Loucy (cell line): ENCODE measurements around the gene MAML2.

Experiments used
- H2AFZ ChIP-seq: fragments of 200-600 bp; sonication (generic); 2 replicates; pipeline ENCODE4 v1.6.0; 2016; ENCODE audit warnings: antibody characterized with exemption, mild to moderate bottlenecking, low read length, moderate library complexity
- H3F3A ChIP-seq: fragments of 200-600 bp; 2 replicates; pipeline ENCODE4 v1.6.0; 2016; ENCODE audit warnings: antibody characterized with exemption, low read depth, mild to moderate bottlenecking
- H3K27me3 ChIP-seq: fragments of 200-600 bp; sonication (generic); 2 replicates; pipeline ENCODE4 v1.6.1; 2014; ENCODE audit warnings: low read length, mild to moderate bottlenecking; ENCODE audit not compliant: insufficient read depth, poor library complexity, severe bottlenecking
- H3K36me3 ChIP-seq: fragments of 200-600 bp; sonication (generic); 2 replicates; pipeline ENCODE4 v1.6.1; 2016; ENCODE audit warnings: low read length; ENCODE audit not compliant: insufficient read depth
- H3K4me1 ChIP-seq: fragments of 200-600 bp; sonication (generic); 2 replicates; pipeline ENCODE4 v1.5.1; 2014; ENCODE audit warnings: low read length, mild to moderate bottlenecking; ENCODE audit not compliant: insufficient read depth, poor library complexity, severe bottlenecking
- H3K4me2 ChIP-seq: fragments of 200-600 bp; sonication (generic); 2 replicates; pipeline ENCODE4 v1.6.0; 2014; ENCODE audit warnings: antibody characterized with exemption, low read length, low read depth, mild to moderate bottlenecking; ENCODE audit not compliant: poor library complexity, severe bottlenecking
- H3K4me3 ChIP-seq: fragments of 200-600 bp; sonication (generic); 2 replicates; pipeline ENCODE4 v1.5.1; 2014; ENCODE audit warnings: low read length, mild to moderate bottlenecking, mixed read lengths; ENCODE audit not compliant: poor library complexity, severe bottlenecking
- H3K79me2 ChIP-seq: fragments of 200-600 bp; sonication (generic); 2 replicates; pipeline ENCODE4 v1.6.1; 2014; ENCODE audit warnings: low read length; ENCODE audit not compliant: insufficient read depth
- H3K9ac ChIP-seq: fragments of 200-600 bp; sonication (generic); 2 replicates; pipeline ENCODE4 v1.6.0; 2014; ENCODE audit warnings: mild to moderate bottlenecking, low read depth, low read length, moderate library complexity; ENCODE audit not compliant: poor library complexity, severe bottlenecking
- H3K9me2 ChIP-seq: fragments of 200-600 bp; sonication (generic); replicated peaks from 2 replicates; pipeline ENCODE4 v1.6.1; 2016; ENCODE audit warnings: low read depth, low read length, mixed read lengths
- H3K9me3 ChIP-seq: fragments of 200-600 bp; sonication (generic); 2 replicates; pipeline ENCODE4 v1.6.1; 2014; ENCODE audit warnings: mild to moderate bottlenecking, antibody characterized with exemption, low read length, low read depth; ENCODE audit not compliant: insufficient read depth
- H4K20me1 ChIP-seq: fragments of 200-600 bp; sonication (generic); 2 replicates; pipeline ENCODE4 v1.6.0; 2014; ENCODE audit warnings: antibody characterized with exemption, low read length, mild to moderate bottlenecking; ENCODE audit not compliant: insufficient read depth, poor library complexity, severe bottlenecking
- EZH2phosphoT487 ChIP-seq: fragments of 200-600 bp; IDR thresholded peaks from 2 replicates; pipeline ENCODE4 v1.6.1; 2018; ENCODE audit warnings: antibody characterized with exemption, mild to moderate bottlenecking, moderate library complexity, borderline replicate concordance
- TF ChIP-seq, protein P1 (sequence below): fragments of 200-600 bp; sonication (generic); conservative IDR thresholded peaks from 2 replicates; pipeline ENCODE4 v1.5.1; 2014; ENCODE audit warnings: mild to moderate bottlenecking, antibody characterized with exemption, low read length

MAML2 gene

DNA sequence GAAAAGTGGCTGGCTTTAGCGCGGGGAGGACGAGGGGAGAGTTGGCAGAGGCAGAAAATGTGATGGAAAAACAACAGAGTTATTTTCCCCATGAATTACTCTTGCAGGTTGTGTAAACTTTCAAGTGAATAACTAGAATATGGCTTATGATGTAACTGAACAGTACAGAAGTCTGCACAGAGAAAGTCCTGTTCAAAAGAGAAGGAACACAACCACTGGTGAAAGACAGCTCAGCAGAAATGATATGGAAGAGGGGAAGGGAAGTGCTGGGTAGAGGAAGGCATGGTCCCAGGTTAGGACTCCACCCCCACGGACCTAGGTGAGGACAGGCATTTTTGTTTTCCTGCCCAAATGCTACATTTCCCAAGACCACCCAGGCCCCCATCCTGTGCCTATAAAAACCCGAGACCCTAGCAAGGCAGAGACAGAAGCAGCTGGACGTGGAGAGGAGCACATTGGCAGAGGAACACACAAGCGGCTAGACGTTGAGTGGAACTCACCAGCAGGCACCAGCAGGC is 77.7 kb downstream of the MAML2 start:
- H4K20me1 ChIP-seq, result no peaks in the 10 kb centered on the region
- H3K36me3 ChIP-seq, result no peaks in the 10 kb centered on the region
- no peaks in the 10 kb centered on the region for H3K9me2 ChIP-seq
- H3K79me2 ChIP-seq, result no peaks in the 10 kb centered on the region
- H3K27me3 ChIP-seq, result no peaks in the 10 kb centered on the region
- no peaks in the 10 kb centered on the region for H3K9me3 ChIP-seq
- no peak overlapping the region for H3K4me3 ChIP-seq
- TF ChIP-seq, protein P1, sequence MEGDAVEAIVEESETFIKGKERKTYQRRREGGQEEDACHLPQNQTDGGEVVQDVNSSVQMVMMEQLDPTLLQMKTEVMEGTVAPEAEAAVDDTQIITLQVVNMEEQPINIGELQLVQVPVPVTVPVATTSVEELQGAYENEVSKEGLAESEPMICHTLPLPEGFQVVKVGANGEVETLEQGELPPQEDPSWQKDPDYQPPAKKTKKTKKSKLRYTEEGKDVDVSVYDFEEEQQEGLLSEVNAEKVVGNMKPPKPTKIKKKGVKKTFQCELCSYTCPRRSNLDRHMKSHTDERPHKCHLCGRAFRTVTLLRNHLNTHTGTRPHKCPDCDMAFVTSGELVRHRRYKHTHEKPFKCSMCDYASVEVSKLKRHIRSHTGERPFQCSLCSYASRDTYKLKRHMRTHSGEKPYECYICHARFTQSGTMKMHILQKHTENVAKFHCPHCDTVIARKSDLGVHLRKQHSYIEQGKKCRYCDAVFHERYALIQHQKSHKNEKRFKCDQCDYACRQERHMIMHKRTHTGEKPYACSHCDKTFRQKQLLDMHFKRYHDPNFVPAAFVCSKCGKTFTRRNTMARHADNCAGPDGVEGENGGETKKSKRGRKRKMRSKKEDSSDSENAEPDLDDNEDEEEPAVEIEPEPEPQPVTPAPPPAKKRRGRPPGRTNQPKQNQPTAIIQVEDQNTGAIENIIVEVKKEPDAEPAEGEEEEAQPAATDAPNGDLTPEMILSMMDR, result no peak
- TF ChIP-seq EZH2phosphoT487, result no peak
- no peak overlapping the region for H3K4me2 ChIP-seq
- no peak overlapping the region for H2AFZ ChIP-seq
- H3F3A ChIP-seq, result no peaks in the 10 kb centered on the region
- no peak overlapping the region for H3K9ac ChIP-seq
- peaks cover under 1% of the 10 kb centered on the region for H3K4me1 ChIP-seq

DNA sequence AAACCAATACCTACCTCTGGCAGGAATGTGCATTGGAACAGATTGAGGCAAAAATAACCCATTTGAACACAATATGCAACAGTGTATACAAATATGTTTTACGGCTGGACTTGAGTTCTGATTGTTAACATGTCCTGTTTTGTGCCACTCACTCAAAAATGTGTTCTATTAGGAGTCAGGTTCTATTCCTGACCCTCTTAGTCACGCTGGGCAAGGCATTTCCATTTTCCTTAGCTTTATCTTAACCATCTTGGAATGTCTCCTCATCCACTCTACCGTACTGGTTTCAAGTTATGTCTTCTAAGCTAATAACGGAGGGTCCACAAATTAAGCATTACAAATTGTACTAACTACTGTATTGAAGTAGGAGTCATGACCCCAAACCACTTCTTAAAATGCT is 78.6 kb downstream of the MAML2 start:
- Histone ChIP-seq H4K20me1 (no peaks in the 10 kb centered on the region), H3K36me3 (no peaks in the 10 kb centered on the region), H3K9ac (no peak overlapping the region), H3K9me2 (no peaks in the 10 kb centered on the region), H3K79me2 (no peaks in the 10 kb centered on the region), H3K4me2 (no peak overlapping the region), H3K4me3 (no peak overlapping the region), H3K27me3 (no peaks in the 10 kb centered on the region), H3K9me3 (no peaks in the 10 kb centered on the region), H3F3A (no peaks in the 10 kb centered on the region), H3K4me1 (peaks cover 6% of the 10 kb centered on the region), H2AFZ (no peak overlapping the region)
- TF ChIP-seq EZH2phosphoT487, result no peak
- TF ChIP-seq, protein P1, result no peak

DNA sequence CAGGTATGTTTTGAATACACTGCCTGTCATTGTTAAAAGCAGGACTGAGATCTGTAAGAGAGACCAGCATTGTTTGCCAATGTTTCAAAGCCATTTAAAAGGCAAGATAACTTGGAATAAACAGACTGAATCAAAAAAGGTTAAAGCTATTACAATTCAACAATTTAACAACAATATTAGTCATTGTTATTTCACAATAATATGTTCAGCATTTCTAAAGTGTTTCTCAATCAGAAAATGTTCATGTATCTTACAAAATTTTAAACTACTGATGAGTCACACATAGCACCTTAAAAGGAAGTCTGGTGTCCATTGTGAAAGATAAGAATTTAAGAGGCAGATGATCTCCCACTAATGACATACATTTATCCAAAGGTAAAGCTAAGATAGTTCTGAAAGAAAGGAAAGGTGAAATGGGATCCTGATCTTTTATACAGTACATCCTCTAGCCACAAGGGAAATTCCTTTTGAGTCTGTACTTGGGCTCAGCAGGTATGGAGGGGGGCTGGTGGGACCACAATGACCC is 79.7 kb downstream of the MAML2 start:
- no peak overlapping the region for H3K4me3 ChIP-seq
- no peaks in the 10 kb centered on the region for H3K36me3 ChIP-seq
- no peak overlapping the region for H3K4me2 ChIP-seq
- H3K9me2 ChIP-seq, result no peaks in the 10 kb centered on the region
- H3K27me3 ChIP-seq, result no peaks in the 10 kb centered on the region
- no peak overlapping the region for H3K9ac ChIP-seq
- no peak overlapping the region for H2AFZ ChIP-seq
- TF ChIP-seq, protein P1, result no peak
- TF ChIP-seq EZH2phosphoT487, result no peak
- no peaks in the 10 kb centered on the region for H3K9me3 ChIP-seq
- no peaks in the 10 kb centered on the region for H3F3A ChIP-seq
- no peaks in the 10 kb centered on the region for H3K79me2 ChIP-seq
- H4K20me1 ChIP-seq, result no peaks in the 10 kb centered on the region
- H3K4me1 ChIP-seq, result peaks cover 15% of the 10 kb centered on the region
